MCF 10A (cell line): ENCODE data around the gene VPS4A. TPM values are rescaled to one million over a fixed set of nuclear protein-coding genes. Genes with fewer than 3 reads are reported as not detected.

Source experiments
- BruUV-seq: library from RNA; stranded (reverse); fragments of 400-500 nt; replicated peaks from 2 replicates; lab custom pipeline; 2021; lab: Mats Ljungman, UMichigan
- CTCF ChIA-PET: fragments of 300-600 bp; sonication (Branson Sonifier 250); formaldehyde crosslinking; extraction: SDS; loops from one replicate; lab custom pipeline; 2021; ENCODE audit warnings: antibody characterized with exemption, inconsistent platforms; lab: Yijun Ruan, JAX
- POLR2A ChIA-PET: fragments of 300-600, 350-650 bp; sonication (Branson Sonifier 250); formaldehyde crosslinking; extraction: SDS; loops from one replicate; lab custom pipeline; 2020; ENCODE audit warnings: antibody characterized with exemption, inconsistent platforms; lab: Yijun Ruan, JAX
- DNase-seq: peaks from one replicate; pipeline ENCODE4 v3.0.0-alpha.2; 2018; ENCODE audit not compliant: unreplicated experiment
- H3K27ac Mint-ChIP-seq: one replicate; pipeline ENCODE4 v1.8.0; 2022; ENCODE audit warnings: mild to moderate bottlenecking, low read depth, mixed read lengths; ENCODE audit not compliant: unreplicated experiment
- H3K27me3 Mint-ChIP-seq: one replicate; pipeline ENCODE4 v1.8.0; 2022; ENCODE audit warnings: mixed read lengths; ENCODE audit not compliant: insufficient read depth, unreplicated experiment
- H3K36me3 Mint-ChIP-seq: one replicate; pipeline ENCODE4 v1.8.0; 2022; ENCODE audit warnings: mild to moderate bottlenecking, moderate library complexity, mixed read lengths; ENCODE audit not compliant: insufficient read depth, unreplicated experiment
- H3K4me1 Mint-ChIP-seq: one replicate; pipeline ENCODE4 v1.8.0; 2022; ENCODE audit warnings: mixed read lengths; ENCODE audit not compliant: insufficient read depth, unreplicated experiment
- H3K4me3 Mint-ChIP-seq: one replicate; pipeline ENCODE4 v1.8.0; 2022; ENCODE audit warnings: mild to moderate bottlenecking, moderate library complexity, mixed read lengths; ENCODE audit not compliant: unreplicated experiment
- H3K9me3 Mint-ChIP-seq: one replicate; pipeline ENCODE4 v1.8.0; 2022; ENCODE audit warnings: mixed read lengths; ENCODE audit not compliant: unreplicated experiment
- CTCF ChIP-seq: fragments of 200-600 bp; IDR thresholded peaks from one replicate; pipeline ENCODE4 v1.8.0; 2022; ENCODE audit warnings: antibody characterized with exemption, mild to moderate bottlenecking; ENCODE audit not compliant: unreplicated experiment
- intact Hi-C: fragments of 100-400 bp; cut with micrococcal nuclease; formaldehyde crosslinking; loops from 2 replicates; pipeline ENCODE4 v1.14.1; 2022
- total RNA-seq: library from RNA; stranded (reverse); gene quantifications from 2 replicates; pipeline ENCODE4 v1.2.3, GENCODE V29; 2022

VPS4A gene
- total RNA-seq, 1 experiment from 2014 or later: 38.6 TPM

- Mint-ChIP-seq H3K9me3 (no peaks in the 10 kb centered on the region), H3K27me3 (no peaks in the 10 kb centered on the region), H3K36me3 (peaks cover 6% of the 10 kb centered on the region), H3K27ac (no peak overlapping the region), H3K4me1 (no peaks in the 10 kb centered on the region), H3K4me3 (no peak overlapping the region)
- intact Hi-C loops: no loop called here
- ChIA-PET POLR2A (interaction anchor here (0.6 to 0.8 kb wide), 5 partner anchors 9 to 88 kb away, joined by 3 to 4 read pairs (median 3); no protein-coding TSS in a partner anchor), CTCF (interaction anchor here (0.7 to 2.0 kb wide), 5 partner anchors 11 to 909 kb away, joined by 3 to 9 read pairs (median 3); no protein-coding TSS in a partner anchor)
- no TSS peak for BruUV-seq
- peak; percentile 41 for DNase-seq
- TF ChIP-seq CTCF: no peak
These were observed 34.7 kb upstream of the VPS4A start for GRCh38 chr16:69276148-69277115.

GRCh38 chr16:69277413-69277812, 33.7 kb upstream of the VPS4A start:
- H3K36me3 Mint-ChIP-seq: peaks cover 6% of the 10 kb centered on the region
- CTCF ChIA-PET: interaction anchor here (0.6 to 2.0 kb wide), 3 partner anchors 127 to 132 kb away, joined by 3 to 9 read pairs (median 3); no protein-coding TSS in a partner anchor
- intact Hi-C loops: no loop called here
- no peaks in the 10 kb centered on the region for H3K9me3 Mint-ChIP-seq
- BruUV-seq: no TSS peak
- H3K4me3 Mint-ChIP-seq: no peak overlapping the region
- no peak overlapping the region for H3K27ac Mint-ChIP-seq
- TF ChIP-seq CTCF: no peak
- H3K27me3 Mint-ChIP-seq: no peaks in the 10 kb centered on the region
- DNase-seq: no peak
- POLR2A ChIA-PET: interaction anchor here (0.6 to 0.7 kb wide), 2 partner anchors 48 to 57 kb away, joined by 3 read pairs; no protein-coding TSS in a partner anchor
- H3K4me1 Mint-ChIP-seq: no peaks in the 10 kb centered on the region

- no TSS peak for BruUV-seq
- no peak for DNase-seq
- POLR2A ChIA-PET: no interaction called here
These were observed 27.3 kb upstream of the VPS4A start for GRCh38 chr16:69283851-69284250.

More at GRCh38 chr16:69283851-69284250, 27.3 kb upstream of the VPS4A start:
- intact Hi-C loops: no loop called here
- CTCF ChIA-PET: interaction anchor here (0.5 to 3.0 kb wide), 5 partner anchors 16 to 135 kb away, joined by 3 to 54 read pairs (median 4); no protein-coding TSS in a partner anchor
- H3K9me3 Mint-ChIP-seq: no peaks in the 10 kb centered on the region
- H3K27me3 Mint-ChIP-seq: no peaks in the 10 kb centered on the region
- no peaks in the 10 kb centered on the region for H3K4me1 Mint-ChIP-seq
- no peak overlapping the region for H3K4me3 Mint-ChIP-seq
- TF ChIP-seq CTCF: no peak
- H3K27ac Mint-ChIP-seq: no peak overlapping the region
- H3K36me3 Mint-ChIP-seq: peaks cover 8% of the 10 kb centered on the region
